Liver (tissue), 9 donors: ENCODE data around the gene PAH. TPM values are rescaled to one million over a fixed set of nuclear protein-coding genes. Genes with fewer than 3 reads are reported as not detected.
A peak's percentile ranks its signal among the peaks of the same experiment; 100 is the strongest.

Source experiments
- DNase-seq: peaks from one replicate; pipeline ENCODE4 v3.0.0-alpha.2; 2017; ENCODE audit warnings: low spot score
- H3K27ac ChIP-seq, 2 donors: one replicate each; pipeline ENCODE4 v1.7.0; 2013; ENCODE audit warnings: inconsistent platforms in 2 of 2, low read length in 2 of 2, control low read depth in 1 of 2, low read depth in 1 of 2, mild to moderate bottlenecking in 1 of 2
- H3K27me3 ChIP-seq, 4 donors: one replicate each; pipeline versions ENCODE4 v1.6.1 to v1.7.0; 2013; ENCODE audit warnings: low read length in 3 of 4, inconsistent platforms in 1 of 4, mild to moderate bottlenecking in 1 of 4, moderate library complexity in 1 of 4; ENCODE audit not compliant: control insufficient read depth in 4 of 4, insufficient read depth in 4 of 4
- H3K36me3 ChIP-seq, 4 donors: one replicate each; pipeline versions ENCODE4 v1.6.1 to v1.7.0; 2013; ENCODE audit warnings: low read length in 3 of 4, mild to moderate bottlenecking in 3 of 4, low read depth in 1 of 4, moderate library complexity in 1 of 4; ENCODE audit not compliant: control insufficient read depth in 4 of 4, insufficient read depth in 3 of 4
- H3K4me1 ChIP-seq, 4 donors: one replicate each; pipeline versions ENCODE4 v1.6.1 to v1.7.0; 2013; ENCODE audit warnings: low read length in 3 of 4, mild to moderate bottlenecking in 3 of 4, moderate library complexity in 1 of 4; ENCODE audit not compliant: control insufficient read depth in 4 of 4, insufficient read depth in 4 of 4
- H3K4me3 ChIP-seq, 3 donors: one replicate each; pipeline versions ENCODE4 v1.6.1 to v1.7.0; 2013; ENCODE audit warnings: low read length in 3 of 3, control low read depth in 1 of 3, low read depth in 1 of 3, mild to moderate bottlenecking in 1 of 3
- H3K9ac ChIP-seq, 2 donors: one replicate each; pipeline ENCODE4 v1.7.0; 2013; ENCODE audit warnings: low read length in 2 of 2, mild to moderate bottlenecking in 2 of 2, moderate library complexity in 2 of 2, control low read depth in 1 of 2, low read depth in 1 of 2
- H3K9me3 ChIP-seq, 4 donors: one replicate each; pipeline versions ENCODE4 v1.6.1 to v1.7.0; 2013; ENCODE audit warnings: low read length in 3 of 4; ENCODE audit not compliant: control insufficient read depth in 4 of 4
- ATF3 ChIP-seq: IDR thresholded peaks from 2 replicates; pipeline ENCODE4 v1.6.1; 2016; ENCODE audit warnings: antibody characterized with exemption
- CTCF ChIP-seq: fragments of 150-350 bp; IDR thresholded peaks from 2 replicates; pipeline ENCODE4 v1.5.1; 2017; ENCODE audit warnings: improper control_type of control experiment, low read depth, low read length; ENCODE audit not compliant: missing input control
- EGR1 ChIP-seq, 2 donors: IDR thresholded peaks; 2 replicates each; pipeline ENCODE4 v1.6.1; 2016 to 2018; ENCODE audit warnings: antibody characterized with exemption in 2 of 2, low read depth in 2 of 2
- FOXA1 ChIP-seq: IDR thresholded peaks from 2 replicates; pipeline ENCODE4 v1.6.1; 2016; ENCODE audit warnings: antibody characterized with exemption
- FOXA2 ChIP-seq: IDR thresholded peaks from 2 replicates; pipeline ENCODE4 v1.6.1; 2016; ENCODE audit warnings: antibody characterized with exemption
- GABPA ChIP-seq, 2 donors: IDR thresholded peaks in 1 of 2; conservative IDR thresholded peaks in 1 of 2; 2 replicates each; pipeline ENCODE4 v1.6.1; 2016; ENCODE audit warnings: antibody characterized with exemption in 2 of 2, mild to moderate bottlenecking in 1 of 2, moderate library complexity in 1 of 2
- HNF4A ChIP-seq, 2 donors: conservative IDR thresholded peaks; 2 replicates each; pipeline ENCODE4 v1.6.1; 2016; ENCODE audit warnings: antibody characterized with exemption in 2 of 2, mild to moderate bottlenecking in 2 of 2
- HNF4G ChIP-seq: IDR thresholded peaks from 2 replicates; pipeline ENCODE4 v1.6.1; 2016; ENCODE audit warnings: antibody characterized with exemption
- JUND ChIP-seq, 2 donors: IDR thresholded peaks; 2 replicates each; pipeline ENCODE4 v1.6.1; 2016; ENCODE audit warnings: antibody characterized with exemption in 2 of 2
- MAX ChIP-seq: IDR thresholded peaks from 2 replicates; pipeline ENCODE4 v1.6.1; 2016; ENCODE audit warnings: antibody characterized with exemption
- NR2F2 ChIP-seq: IDR thresholded peaks from 2 replicates; pipeline ENCODE4 v1.6.1; 2016; ENCODE audit warnings: antibody characterized with exemption
- RAD21 ChIP-seq, 2 donors: IDR thresholded peaks; 2 replicates each; pipeline ENCODE4 v1.6.1; 2016; ENCODE audit warnings: antibody characterized with exemption in 2 of 2, mild to moderate bottlenecking in 2 of 2
- REST ChIP-seq: IDR thresholded peaks from 2 replicates; pipeline ENCODE4 v1.6.1; 2016; ENCODE audit warnings: antibody characterized with exemption, mild to moderate bottlenecking
- RXRA ChIP-seq, 2 donors: IDR thresholded peaks; 2 replicates each; pipeline ENCODE4 v1.6.1; 2017 to 2018; ENCODE audit warnings: antibody characterized with exemption in 2 of 2, mild to moderate bottlenecking in 1 of 2
- SP1 ChIP-seq: IDR thresholded peaks from 2 replicates; pipeline ENCODE4 v1.6.1; 2018; ENCODE audit warnings: antibody characterized with exemption, mild to moderate bottlenecking
- TAF1 ChIP-seq: conservative IDR thresholded peaks from 2 replicates; pipeline ENCODE4 v1.6.1; 2016; ENCODE audit warnings: antibody characterized with exemption, mild to moderate bottlenecking
- YY1 ChIP-seq: IDR thresholded peaks from 2 replicates; pipeline ENCODE4 v1.6.1; 2016; ENCODE audit warnings: antibody characterized with exemption, mild to moderate bottlenecking
- WGBS: extraction: QIAGEN DNeasy Blood & Tissue Kit; methylation state at CpG from one replicate; pipeline ENCODE4 v1.1.7; 2013; 5-methylcytosine and 5-hydroxymethylcytosine counted together
- polyA plus RNA-seq, 2 donors: library from polyadenylated mRNA; stranded (reverse) in 1 of 2; unstranded in 1 of 2; fragments of 200-250 nt in 1 of 2; fragments of >200 nt in 1 of 2; fragmentation: Nextera tagmentation in 1 of 2; extraction: Ambion mirVana in 1 of 2; gene quantifications; one replicate each; pipeline versions ENCODE4 v1.2.1 to v1.2.3, GENCODE V29; 2013 to 2015
- total RNA-seq, 2 donors: library from RNA; depleted of rRNA; stranded (reverse); fragments of >200 nt; gene quantifications; one replicate each; pipeline ENCODE4 v1.2.3, GENCODE V29; 2014
- donor health status: healthy.
- donor health status: healthy.
- donor health status: healthy.
- donor health status: healthy.
- donor health status: healthy.

Gene PAH
- total and polyA plus RNA-seq, 4 donors, result 327 to 696 (median 568) TPM

- Histone ChIP-seq H3K27ac (peak overlapping the region in 1 of 2 donors; percentile 48), H3K4me1 (peaks cover 10 to 35% (median 25%) of the 10 kb centered on the region in 4 donors), H3K4me3 (no peak overlapping the region), H3K27me3 (peaks cover 0 to 8% (median under 1%) of the 10 kb centered on the region in 4 donors), H3K9ac (no peak overlapping the region), H3K36me3 (no peaks in the 10 kb centered on the region), H3K9me3 (no peaks in the 10 kb centered on the region)
- TF ChIP-seq EGR1 (IDR thresholded peaks at IDR 0.05; ENCODE audit: low read depth in 2 of 2) (no peak), SP1 (no peak), MAX (no peak), RAD21 (IDR thresholded peaks at IDR 0.05) (no peak), CTCF (no peak), ATF3 (no peak), HNF4A (conservative IDR thresholded peaks at IDR 0.05) (no peak), RXRA (IDR thresholded peaks at IDR 0.05) (no peak), REST (no peak), FOXA2 (no peak), JUND (IDR thresholded peaks at IDR 0.05) (no peak), TAF1 (no peak), NR2F2 (no peak), HNF4G (no peak), GABPA (IDR thresholded peaks at IDR 0.05 in 1 of 2, conservative IDR thresholded peaks at IDR 0.05 in 1 of 2) (no peak)
- 69% methylated on average over 9 of the region's 9 CpGs for WGBS
- no peak for DNase-seq
Measured at GRCh38 chr12:102951841-102952240, 34.8 kb upstream of the PAH start.

- Histone ChIP-seq H3K9me3 (peaks cover 0 to 4% (median under 1%) of the 10 kb centered on the region in 4 donors), H3K27ac (peak overlapping the region; percentile 48 to 56), H3K27me3 (peaks cover 0 to 6% (median 0%) of the 10 kb centered on the region in 4 donors), H3K9ac (peak overlapping the region in 1 of 2 donors; percentile 9), H3K36me3 (no peaks in the 10 kb centered on the region), H3K4me3 (peak overlapping the region; percentile 4 to 65 (median 34)), H3K4me1 (peaks cover 5 to 28% (median 19%) of the 10 kb centered on the region in 4 donors)
- 40% methylated on average over 21 of the region's 21 CpGs for WGBS
- TF ChIP-seq FOXA1, result no peak
- TF ChIP-seq RAD21 (IDR thresholded peaks at IDR 0.05), result no peak
- no peak for TF ChIP-seq HNF4A (conservative IDR thresholded peaks at IDR 0.05)
- TF ChIP-seq TAF1, result no peak
- TF ChIP-seq YY1, result no peak
- TF ChIP-seq EGR1 (IDR thresholded peaks at IDR 0.05; ENCODE audit: low read depth in 2 of 2), result no peak
- TF ChIP-seq SP1, result no peak
- no peak for TF ChIP-seq NR2F2
- TF ChIP-seq REST, result no peak
- TF ChIP-seq FOXA2, result no peak
- DNase-seq, result no peak
Measured at GRCh38 chr12:102950950-102951619, 34.0 kb upstream of the PAH start.
